ENCODE data around the gene TNRC6A.

DNA sequence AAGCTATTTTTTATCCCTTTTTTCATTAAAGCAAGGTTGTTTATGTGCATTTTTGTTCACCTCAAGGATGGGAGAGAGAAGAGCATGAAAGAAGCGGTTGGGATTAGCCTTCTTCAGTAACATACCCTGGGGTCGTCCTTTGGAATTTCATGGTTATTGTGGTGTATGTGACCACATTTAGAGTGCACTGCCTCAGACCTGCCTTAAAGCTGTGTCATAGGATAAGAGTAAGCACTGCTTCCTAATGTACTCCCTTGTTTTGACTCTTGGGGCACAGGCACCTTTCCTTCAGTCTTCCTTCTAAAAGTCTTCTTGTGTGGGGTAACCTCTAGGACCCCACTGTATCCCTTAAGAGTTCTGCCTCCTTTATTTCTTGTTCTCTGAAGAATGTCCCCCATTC is 28.9 kb downstream of the TNRC6A start:
- TF ChIP-seq EZH2 (IDR thresholded peaks at IDR 0.05; ENCODE audit: low read depth, unreplicated experiment), result no peak
- no peak for TF ChIP-seq POLR2AphosphoS5 (IDR thresholded peaks at IDR 0.05; ENCODE audit: low read depth)
- TF ChIP-seq, protein P1, sequence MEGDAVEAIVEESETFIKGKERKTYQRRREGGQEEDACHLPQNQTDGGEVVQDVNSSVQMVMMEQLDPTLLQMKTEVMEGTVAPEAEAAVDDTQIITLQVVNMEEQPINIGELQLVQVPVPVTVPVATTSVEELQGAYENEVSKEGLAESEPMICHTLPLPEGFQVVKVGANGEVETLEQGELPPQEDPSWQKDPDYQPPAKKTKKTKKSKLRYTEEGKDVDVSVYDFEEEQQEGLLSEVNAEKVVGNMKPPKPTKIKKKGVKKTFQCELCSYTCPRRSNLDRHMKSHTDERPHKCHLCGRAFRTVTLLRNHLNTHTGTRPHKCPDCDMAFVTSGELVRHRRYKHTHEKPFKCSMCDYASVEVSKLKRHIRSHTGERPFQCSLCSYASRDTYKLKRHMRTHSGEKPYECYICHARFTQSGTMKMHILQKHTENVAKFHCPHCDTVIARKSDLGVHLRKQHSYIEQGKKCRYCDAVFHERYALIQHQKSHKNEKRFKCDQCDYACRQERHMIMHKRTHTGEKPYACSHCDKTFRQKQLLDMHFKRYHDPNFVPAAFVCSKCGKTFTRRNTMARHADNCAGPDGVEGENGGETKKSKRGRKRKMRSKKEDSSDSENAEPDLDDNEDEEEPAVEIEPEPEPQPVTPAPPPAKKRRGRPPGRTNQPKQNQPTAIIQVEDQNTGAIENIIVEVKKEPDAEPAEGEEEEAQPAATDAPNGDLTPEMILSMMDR (conservative IDR thresholded peaks at IDR 0.05; ENCODE audit: low read depth in 2 of 2), result no peak
- no peak for TF ChIP-seq EZH2phosphoT487 (IDR thresholded peaks at IDR 0.05; ENCODE audit: unreplicated experiment)
- TF ChIP-seq, protein P2, sequence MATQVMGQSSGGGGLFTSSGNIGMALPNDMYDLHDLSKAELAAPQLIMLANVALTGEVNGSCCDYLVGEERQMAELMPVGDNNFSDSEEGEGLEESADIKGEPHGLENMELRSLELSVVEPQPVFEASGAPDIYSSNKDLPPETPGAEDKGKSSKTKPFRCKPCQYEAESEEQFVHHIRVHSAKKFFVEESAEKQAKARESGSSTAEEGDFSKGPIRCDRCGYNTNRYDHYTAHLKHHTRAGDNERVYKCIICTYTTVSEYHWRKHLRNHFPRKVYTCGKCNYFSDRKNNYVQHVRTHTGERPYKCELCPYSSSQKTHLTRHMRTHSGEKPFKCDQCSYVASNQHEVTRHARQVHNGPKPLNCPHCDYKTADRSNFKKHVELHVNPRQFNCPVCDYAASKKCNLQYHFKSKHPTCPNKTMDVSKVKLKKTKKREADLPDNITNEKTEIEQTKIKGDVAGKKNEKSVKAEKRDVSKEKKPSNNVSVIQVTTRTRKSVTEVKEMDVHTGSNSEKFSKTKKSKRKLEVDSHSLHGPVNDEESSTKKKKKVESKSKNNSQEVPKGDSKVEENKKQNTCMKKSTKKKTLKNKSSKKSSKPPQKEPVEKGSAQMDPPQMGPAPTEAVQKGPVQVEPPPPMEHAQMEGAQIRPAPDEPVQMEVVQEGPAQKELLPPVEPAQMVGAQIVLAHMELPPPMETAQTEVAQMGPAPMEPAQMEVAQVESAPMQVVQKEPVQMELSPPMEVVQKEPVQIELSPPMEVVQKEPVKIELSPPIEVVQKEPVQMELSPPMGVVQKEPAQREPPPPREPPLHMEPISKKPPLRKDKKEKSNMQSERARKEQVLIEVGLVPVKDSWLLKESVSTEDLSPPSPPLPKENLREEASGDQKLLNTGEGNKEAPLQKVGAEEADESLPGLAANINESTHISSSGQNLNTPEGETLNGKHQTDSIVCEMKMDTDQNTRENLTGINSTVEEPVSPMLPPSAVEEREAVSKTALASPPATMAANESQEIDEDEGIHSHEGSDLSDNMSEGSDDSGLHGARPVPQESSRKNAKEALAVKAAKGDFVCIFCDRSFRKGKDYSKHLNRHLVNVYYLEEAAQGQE (IDR thresholded peaks at IDR 0.05; ENCODE audit: unreplicated experiment), result no peak
